SU-DHL-6 (cell line): Measurements from ENCODE around the gene FAM89A.

Experiments
- H2AFZ ChIP-seq: fragments of 200-600 bp; sonication (generic); 2 replicates; pipeline ENCODE4 v1.6.1; 2014; ENCODE audit warnings: low read depth, mild to moderate bottlenecking, moderate library complexity, mixed read lengths, antibody characterized with exemption, low read length; ENCODE audit not compliant: severe bottlenecking
- H3F3A ChIP-seq: fragments of 200-600 bp; shearing (Covaris generic); 2 replicates; pipeline ENCODE4 v1.6.0; 2016; ENCODE audit warnings: antibody characterized with exemption, mild to moderate bottlenecking; ENCODE audit not compliant: insufficient read depth
- H3K27ac ChIP-seq: fragments of 200-600 bp; sonication (generic); 2 replicates; pipeline ENCODE4 v1.5.1; 2016; ENCODE audit warnings: low read depth, mild to moderate bottlenecking, low read length, moderate library complexity, mixed read lengths
- H3K27me3 ChIP-seq: fragments of 200-600 bp; sonication (generic), shearing (Covaris generic); 2 replicates; pipeline ENCODE4 v1.6.0; 2014; ENCODE audit warnings: mild to moderate bottlenecking, low read length
- H3K36me3 ChIP-seq: fragments of 200-600 bp; sonication (generic); 2 replicates; pipeline ENCODE4 v1.6.1; 2014; ENCODE audit warnings: mild to moderate bottlenecking, low read length, mixed read lengths
- H3K4me2 ChIP-seq: fragments of 300-600, 200-600 bp; shearing (Covaris generic), sonication (generic); 2 replicates; pipeline ENCODE4 v1.6.0; 2014; ENCODE audit warnings: low read length, low read depth, mild to moderate bottlenecking; ENCODE audit not compliant: poor library complexity, severe bottlenecking
- H3K4me3 ChIP-seq: fragments of 200-600 bp; sonication (generic); 2 replicates; pipeline ENCODE4 v1.5.1; 2014; ENCODE audit warnings: antibody characterized with exemption, low read length, mild to moderate bottlenecking, mixed read lengths; ENCODE audit not compliant: insufficient read depth, poor library complexity, severe bottlenecking
- H3K79me2 ChIP-seq: fragments of 200-600 bp; sonication (generic); 2 replicates; pipeline ENCODE4 v1.6.1; 2014; ENCODE audit warnings: mild to moderate bottlenecking, low read length, moderate library complexity; ENCODE audit not compliant: insufficient read depth
- H3K9ac ChIP-seq: fragments of 200-600 bp; sonication (generic); 2 replicates; pipeline ENCODE4 v1.7.0; 2014; ENCODE audit warnings: mild to moderate bottlenecking, low read length
- H3K9me2 ChIP-seq: fragments of 200-600 bp; sonication (generic); replicated peaks from 2 replicates; pipeline ENCODE4 v1.6.1; 2014; ENCODE audit warnings: low read length; ENCODE audit not compliant: insufficient read depth
- H3K9me3 ChIP-seq: fragments of 200-600 bp; sonication (generic); 2 replicates; pipeline ENCODE4 v1.6.1; 2014; ENCODE audit warnings: low read length, mixed read lengths; ENCODE audit not compliant: insufficient read depth
- H4K20me1 ChIP-seq: fragments of 200-600 bp; sonication (generic); 2 replicates; pipeline ENCODE4 v1.6.1; 2014; ENCODE audit warnings: low read depth, mild to moderate bottlenecking, antibody characterized with exemption, low read length, moderate library complexity, mixed read lengths
- EZH2phosphoT487 ChIP-seq: fragments of 200-600 bp; sonication (generic), shearing (Covaris generic); conservative IDR thresholded peaks from 2 replicates; pipeline ENCODE4 v1.6.1; 2018; ENCODE audit warnings: mild to moderate bottlenecking, antibody characterized with exemption, low read length, moderate library complexity, mixed read lengths
- TF ChIP-seq, protein P1 (sequence below): fragments of 200-600 bp; sonication (generic); IDR thresholded peaks from one replicate; pipeline ENCODE4 v1.5.1; 2017; ENCODE audit warnings: antibody characterized with exemption, mild to moderate bottlenecking, low read length, moderate library complexity; ENCODE audit not compliant: insufficient read depth, poor library complexity, severe bottlenecking

The FAM89A gene

GRCh38 chr1:231037585-231038517, 2.2 kb downstream of the FAM89A start:
- Histone ChIP-seq H3K4me2 (no peak overlapping the region), H3K27ac (no peak overlapping the region), H3K4me3 (no peak overlapping the region), H3K79me2 (no peaks in the 10 kb centered on the region), H4K20me1 (peaks cover 12% of the 10 kb centered on the region), H3K36me3 (no peaks in the 10 kb centered on the region), H3K27me3 (no peaks in the 10 kb centered on the region), H3K9me2 (no peaks in the 10 kb centered on the region), H3K9me3 (no peaks in the 10 kb centered on the region), H3K9ac (no peak overlapping the region), H3F3A (no peaks in the 10 kb centered on the region), H2AFZ (no peak overlapping the region)
- TF ChIP-seq, protein P1, sequence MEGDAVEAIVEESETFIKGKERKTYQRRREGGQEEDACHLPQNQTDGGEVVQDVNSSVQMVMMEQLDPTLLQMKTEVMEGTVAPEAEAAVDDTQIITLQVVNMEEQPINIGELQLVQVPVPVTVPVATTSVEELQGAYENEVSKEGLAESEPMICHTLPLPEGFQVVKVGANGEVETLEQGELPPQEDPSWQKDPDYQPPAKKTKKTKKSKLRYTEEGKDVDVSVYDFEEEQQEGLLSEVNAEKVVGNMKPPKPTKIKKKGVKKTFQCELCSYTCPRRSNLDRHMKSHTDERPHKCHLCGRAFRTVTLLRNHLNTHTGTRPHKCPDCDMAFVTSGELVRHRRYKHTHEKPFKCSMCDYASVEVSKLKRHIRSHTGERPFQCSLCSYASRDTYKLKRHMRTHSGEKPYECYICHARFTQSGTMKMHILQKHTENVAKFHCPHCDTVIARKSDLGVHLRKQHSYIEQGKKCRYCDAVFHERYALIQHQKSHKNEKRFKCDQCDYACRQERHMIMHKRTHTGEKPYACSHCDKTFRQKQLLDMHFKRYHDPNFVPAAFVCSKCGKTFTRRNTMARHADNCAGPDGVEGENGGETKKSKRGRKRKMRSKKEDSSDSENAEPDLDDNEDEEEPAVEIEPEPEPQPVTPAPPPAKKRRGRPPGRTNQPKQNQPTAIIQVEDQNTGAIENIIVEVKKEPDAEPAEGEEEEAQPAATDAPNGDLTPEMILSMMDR = no peak
- no peak for TF ChIP-seq EZH2phosphoT487

DNA sequence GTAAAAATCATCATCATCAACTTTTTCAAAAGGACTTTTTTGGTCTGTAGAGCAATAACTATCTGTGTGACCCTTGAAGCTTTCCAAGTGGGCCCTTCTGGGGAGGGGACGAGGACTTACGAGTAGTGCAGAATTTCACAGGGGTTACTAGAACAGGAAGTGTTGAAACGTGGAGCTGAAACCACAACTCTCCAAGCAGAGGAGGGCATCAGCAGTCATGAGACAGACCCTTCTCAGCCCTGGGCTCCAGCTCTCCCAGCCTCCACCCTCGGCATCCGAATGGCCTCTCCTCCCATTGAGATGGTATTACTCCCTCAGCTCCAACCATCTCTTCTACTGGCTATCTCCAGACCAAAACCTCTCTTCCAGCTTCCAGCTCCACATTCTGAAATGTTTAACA, 3.6 kb downstream of the FAM89A start:
- Histone ChIP-seq H4K20me1 (peaks cover 12% of the 10 kb centered on the region), H3K27ac (no peak overlapping the region), H3K4me3 (no peak overlapping the region), H3K27me3 (no peaks in the 10 kb centered on the region), H3F3A (no peaks in the 10 kb centered on the region), H3K79me2 (no peaks in the 10 kb centered on the region), H2AFZ (no peak overlapping the region), H3K9ac (no peak overlapping the region), H3K9me3 (no peaks in the 10 kb centered on the region), H3K9me2 (no peaks in the 10 kb centered on the region), H3K36me3 (no peaks in the 10 kb centered on the region), H3K4me2 (no peak overlapping the region)
- no peak for TF ChIP-seq EZH2phosphoT487
- TF ChIP-seq, protein P1 = no peak

DNA sequence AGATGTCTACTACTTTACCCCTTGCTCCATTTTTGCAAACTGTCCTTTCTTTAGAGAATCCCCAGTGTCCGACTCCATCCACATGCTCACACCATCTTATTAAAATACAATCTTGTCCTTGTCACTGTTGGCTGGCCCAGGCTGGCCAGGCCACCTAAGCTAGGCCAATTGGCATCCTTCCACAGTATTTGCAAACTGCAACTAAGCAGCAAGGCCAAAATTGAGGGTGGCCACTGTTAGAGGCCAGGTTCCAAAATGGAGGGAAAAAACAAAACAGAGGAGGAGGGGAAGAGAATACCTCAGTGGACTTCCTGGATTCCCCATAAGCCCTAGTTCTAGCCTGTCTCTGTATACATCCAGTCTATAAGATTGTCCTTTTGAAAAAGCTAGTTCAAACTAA, 4.3 kb downstream of the FAM89A start:
- H3K9me2 ChIP-seq = no peaks in the 10 kb centered on the region
- TF ChIP-seq, protein P1 = no peak
- TF ChIP-seq EZH2phosphoT487 = no peak
- no peaks in the 10 kb centered on the region for H3F3A ChIP-seq
- no peak overlapping the region for H3K4me3 ChIP-seq
- no peak overlapping the region for H3K27ac ChIP-seq
- no peak overlapping the region for H2AFZ ChIP-seq
- H3K4me2 ChIP-seq = no peak overlapping the region
- H3K27me3 ChIP-seq = no peaks in the 10 kb centered on the region
- no peaks in the 10 kb centered on the region for H3K9me3 ChIP-seq
- H3K79me2 ChIP-seq = no peaks in the 10 kb centered on the region
- H3K36me3 ChIP-seq = no peaks in the 10 kb centered on the region
- no peak overlapping the region for H3K9ac ChIP-seq
- H4K20me1 ChIP-seq = peaks cover 12% of the 10 kb centered on the region
